Stimulated activated CD4-positive, alpha-beta T cell treated with anti-CD3 and anti-CD28 coated beads, Interleukin-1b, Interleukin-23, amount 100 ng/mL, for 24 hours (primary cell): ENCODE measurements around the gene ATP6V1C2.
"Not testable (repeated sequence)": the region's sequence is repeated elsewhere in the genome, so short reads cannot be mapped to it uniquely, and the experiment has no call there.

ENCODE experiments used
- DNase-seq, 4 experiments: peaks; one replicate each; pipeline ENCODE4 v3.0.0-alpha.2; 2020; ENCODE audit warnings: low read depth in 4 of 4, low spot score in 1 of 4

The ATP6V1C2 gene

DNA sequence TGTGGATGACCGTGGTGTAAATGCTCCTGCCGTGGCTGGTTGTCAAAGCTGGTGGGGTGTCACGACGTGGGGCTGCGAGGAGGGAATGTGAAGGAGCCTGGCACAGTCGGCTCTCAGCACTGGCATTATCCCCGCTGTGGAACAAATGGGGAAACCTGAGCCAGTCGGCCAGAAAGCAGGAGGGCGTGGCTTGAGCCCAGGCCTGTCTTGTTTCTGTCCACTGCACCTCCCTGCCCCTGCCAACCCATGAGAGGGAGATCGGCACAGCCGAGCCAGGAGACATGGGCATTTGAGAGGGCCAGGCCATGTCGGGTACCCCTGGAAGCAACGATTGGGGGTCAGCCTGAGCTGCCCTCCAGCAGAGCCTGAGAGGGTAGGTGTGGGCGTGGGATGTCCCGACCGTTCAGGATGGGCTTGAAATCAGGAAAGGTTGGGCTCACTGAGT is 46.7 kb downstream of the ATP6V1C2 start:
- no peak for DNase-seq

DNA sequence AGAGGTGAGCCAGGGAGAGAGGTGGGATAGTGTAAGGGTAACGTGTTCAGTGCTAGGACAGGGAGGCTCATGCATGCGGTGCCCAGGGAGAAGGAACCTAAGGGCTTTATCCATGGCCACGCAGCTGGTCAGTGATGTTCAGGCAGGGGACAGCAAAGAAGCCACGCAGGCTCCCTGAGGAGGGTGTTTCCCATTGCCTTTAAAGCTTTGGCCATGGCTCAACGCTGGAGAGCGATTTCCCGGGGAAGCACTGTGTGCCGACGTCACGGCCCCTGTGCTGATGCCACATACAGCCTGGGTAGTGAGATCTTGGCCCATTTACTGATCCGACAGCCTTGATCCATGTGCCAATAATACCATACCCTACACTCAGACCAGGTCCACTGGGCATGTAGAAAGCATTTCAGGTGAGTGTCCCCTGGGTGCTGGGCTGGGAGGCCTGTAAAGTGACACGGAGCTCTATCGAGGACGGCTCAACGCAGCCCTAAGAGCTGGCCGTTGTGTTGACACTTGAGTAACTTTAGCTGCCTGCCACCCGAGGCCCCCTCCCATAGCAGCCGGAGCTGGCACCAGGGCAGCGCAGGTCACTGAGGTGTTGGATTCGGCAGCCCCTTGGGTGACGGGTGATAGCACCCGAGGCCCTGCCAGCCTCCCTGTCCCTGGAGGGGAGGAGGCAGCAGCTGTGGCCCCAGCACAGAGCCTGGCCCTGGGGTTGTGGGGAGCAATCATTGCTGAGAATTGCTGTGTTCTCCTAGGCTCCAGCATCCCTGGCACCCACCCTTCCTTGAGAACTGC is 49.7 kb downstream of the ATP6V1C2 start:
- no peak for DNase-seq

GRCh38 chr2:10771786-10772185 is 50.4 kb downstream of the ATP6V1C2 start:
- DNase-seq: no peak

GRCh38 chr2:10772201-10772867 is 50.9 kb downstream of the ATP6V1C2 start:
- DNase-seq: no peak

GRCh38 chr2:10772868-10773215 is 51.4 kb downstream of the ATP6V1C2 start:
- DNase-seq: no peak

GRCh38 chr2:10773821-10774341 is 52.5 kb downstream of the ATP6V1C2 start:
- DNase-seq: no peak

DNA sequence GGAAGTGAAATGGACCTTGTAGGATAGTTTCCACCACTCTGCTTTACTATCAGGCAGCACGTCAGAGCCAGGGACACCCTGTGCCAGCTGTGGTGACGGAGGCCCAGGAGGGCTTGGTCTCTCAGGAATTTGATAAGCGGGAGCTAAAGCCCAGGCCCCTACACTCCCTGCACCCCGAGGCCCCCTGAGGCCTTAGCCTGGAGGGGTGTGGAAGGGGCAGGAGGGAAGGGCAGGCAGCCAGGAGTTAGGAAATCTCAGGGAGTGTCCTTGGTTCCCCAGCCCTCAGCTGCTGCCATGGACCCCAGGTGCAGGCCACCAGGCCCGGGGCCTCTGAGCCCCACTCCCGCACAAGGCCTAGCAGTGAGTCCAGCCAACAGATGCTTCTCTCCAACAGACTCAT is 53.0 kb downstream of the ATP6V1C2 start:
- DNase-seq: no peak

DNA sequence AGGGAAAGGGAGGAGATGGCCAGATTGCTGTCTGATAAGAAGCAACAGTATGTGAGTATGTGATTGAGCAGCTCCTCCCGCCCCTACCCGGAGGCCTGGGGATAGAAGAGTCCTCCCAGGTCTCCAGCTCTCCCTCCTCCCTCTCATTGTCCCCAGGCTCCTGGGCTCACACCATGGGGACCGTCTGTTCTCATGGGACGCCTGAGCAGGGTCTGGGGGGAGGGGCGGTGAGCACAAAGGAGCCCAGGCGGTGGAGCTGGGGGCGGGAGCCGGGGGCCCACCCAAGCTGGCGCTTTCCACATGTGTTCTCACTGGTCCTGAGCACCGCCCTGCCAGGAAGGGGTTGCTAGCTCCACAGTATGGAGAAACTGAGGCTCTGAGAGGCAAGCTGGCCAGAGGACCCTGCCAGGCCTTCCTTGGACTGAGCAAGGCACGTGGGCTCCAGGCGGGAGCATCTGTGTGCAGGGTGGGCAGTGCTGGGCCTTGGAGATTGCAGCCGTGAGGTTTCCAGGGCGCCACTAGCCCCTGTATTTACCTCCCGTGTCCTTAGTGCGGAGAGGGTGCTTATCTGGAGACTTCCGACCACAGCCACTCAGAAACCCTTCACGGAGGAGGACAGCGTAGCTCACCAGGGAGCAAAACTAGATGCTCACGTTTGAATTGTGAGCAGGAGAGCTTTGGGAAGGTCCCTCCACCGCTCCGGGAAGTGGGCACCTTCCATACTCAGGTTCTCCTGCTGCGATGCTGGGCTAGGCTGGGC is 53.8 kb downstream of the ATP6V1C2 start:
- DNase-seq: no peak

- no peak for DNase-seq
These were observed 54.4 kb downstream of the ATP6V1C2 start for GRCh38 chr2:10775831-10776230.

GRCh38 chr2:10776231-10776977 is 55.0 kb downstream of the ATP6V1C2 start:
- no peak for DNase-seq

DNA sequence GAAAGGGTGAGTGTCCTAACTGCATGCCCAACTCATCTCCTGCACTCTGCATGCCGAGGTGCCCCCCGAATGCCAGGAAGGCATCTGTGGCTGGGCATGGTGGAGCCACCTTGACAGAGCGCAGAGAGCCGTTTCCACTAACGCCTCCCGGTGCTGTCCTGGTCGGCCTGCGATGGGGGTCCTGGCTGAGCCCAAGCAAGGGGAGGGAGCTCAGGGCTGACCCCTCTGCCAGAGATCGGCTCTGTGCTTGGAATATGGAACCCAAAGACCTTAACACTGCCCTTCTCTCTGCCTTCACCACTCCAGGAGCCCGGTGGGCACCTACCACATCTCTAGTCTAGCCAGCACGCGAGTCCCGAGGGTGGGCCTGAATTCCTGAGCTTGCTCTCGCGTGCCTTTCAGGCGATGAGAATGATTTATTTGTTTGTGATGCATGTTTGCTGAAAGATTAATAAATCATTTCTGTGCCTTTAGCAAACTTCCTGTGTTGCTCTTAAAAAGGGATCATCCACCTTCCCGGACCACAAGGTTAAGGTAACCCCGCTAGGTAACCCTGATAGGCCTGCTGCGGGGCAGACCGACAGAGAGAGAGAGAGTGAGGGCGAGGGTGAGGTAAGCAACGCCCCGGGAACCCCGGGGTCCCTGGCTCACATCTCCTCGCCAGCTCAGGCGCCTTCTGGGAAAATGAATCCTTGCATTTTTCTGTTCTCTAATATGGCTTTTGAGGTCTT is 55.8 kb downstream of the ATP6V1C2 start:
- DNase-seq: no peak

- no peak for DNase-seq
These were observed 56.7 kb downstream of the ATP6V1C2 start for GRCh38 chr2:10777842-10778723.

- no peak for DNase-seq
These were observed 57.3 kb downstream of the ATP6V1C2 start for GRCh38 chr2:10778724-10779115.

DNA sequence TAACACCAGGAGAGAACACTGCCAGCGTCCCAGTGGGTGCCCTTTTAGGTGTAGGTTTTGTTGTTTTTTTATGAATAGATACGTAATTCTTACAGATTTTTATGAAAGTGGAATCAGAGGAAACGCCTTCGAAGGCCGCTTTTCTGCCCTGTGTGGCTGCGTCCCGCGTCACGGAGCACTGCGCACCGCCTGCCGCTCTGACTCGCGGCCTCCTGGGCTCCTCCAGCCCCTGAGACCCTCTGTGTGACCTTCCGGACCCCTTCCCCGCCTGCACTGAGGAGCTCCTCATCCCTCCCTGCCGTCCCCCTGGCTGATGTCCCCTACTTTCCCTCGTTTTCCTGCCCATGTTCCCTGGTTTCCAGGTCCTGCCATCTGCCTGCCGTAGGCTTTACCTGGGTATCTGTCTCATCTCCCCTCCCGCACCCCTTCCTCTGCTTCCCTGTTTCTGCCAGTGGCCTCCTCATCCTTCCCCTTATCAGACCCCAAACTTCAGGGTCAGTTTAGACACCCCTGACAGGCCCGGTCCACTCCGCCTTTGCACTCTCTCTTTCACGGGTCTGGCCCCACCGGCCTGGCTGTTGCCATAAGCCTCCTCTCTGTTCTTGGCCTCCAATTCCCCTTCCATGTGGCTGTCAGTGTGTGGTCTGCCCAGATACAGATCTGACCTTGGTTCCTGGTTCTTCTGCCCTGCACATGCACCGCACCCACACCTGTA is 58.5 kb downstream of the ATP6V1C2 start:
- DNase-seq: no peak

- DNase-seq: no peak
These were observed 59.0 kb downstream of the ATP6V1C2 start for GRCh38 chr2:10780491-10780820.

GRCh38 chr2:10780821-10781220 is 59.4 kb downstream of the ATP6V1C2 start:
- not testable (repeated sequence) for DNase-seq

DNA sequence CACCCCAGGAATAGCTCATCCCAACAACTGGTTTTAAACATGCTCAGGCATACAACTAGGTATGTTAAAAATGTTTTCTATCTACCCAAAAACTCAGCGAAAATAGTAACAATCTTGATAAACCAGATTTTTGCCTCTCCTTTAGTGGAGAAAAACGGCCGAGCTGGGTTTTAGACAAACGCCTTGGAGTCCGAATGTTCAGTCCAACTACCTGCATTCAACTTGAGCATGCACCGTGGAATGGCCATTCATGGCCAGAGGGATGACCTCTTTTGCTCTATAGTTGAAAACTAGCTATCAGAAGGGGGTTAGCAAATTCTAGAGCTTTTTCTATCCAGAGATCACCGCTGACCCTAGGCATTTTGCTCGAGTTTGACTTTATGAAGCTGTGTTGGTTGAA is 60.3 kb downstream of the ATP6V1C2 start:
- no peak for DNase-seq

- no peak for DNase-seq
These were observed 62.0 kb downstream of the ATP6V1C2 start for GRCh38 chr2:10783421-10783820.

GRCh38 chr2:10784719-10785118 is 63.3 kb downstream of the ATP6V1C2 start:
- DNase-seq: no peak
